HG03439 (cell line): ENCODE results near the gene TRIM67.
"Not testable (repeated sequence)": the region's sequence is repeated elsewhere in the genome, so short reads cannot be mapped to it uniquely, and the experiment has no call there.

Experiments
- ATAC-seq: cut with Tn5 transposase; IDR thresholded peaks from one replicate; pipeline ENCODE4 v1.9.1; 2021; ENCODE audit warnings: mild to moderate bottlenecking, moderate library complexity; ENCODE audit not compliant: unreplicated experiment

TRIM67 gene

GRCh38 chr1:231201979-231202633 lies 40.2 kb downstream of the TRIM67 start:
- ATAC-seq = no peak

GRCh38 chr1:231203259-231204057 lies 41.6 kb downstream of the TRIM67 start:
- ATAC-seq = no peak

GRCh38 chr1:231206856-231207255 lies 45.0 kb downstream of the TRIM67 start:
- ATAC-seq = no peak

GRCh38 chr1:231207437-231207836 lies 45.6 kb downstream of the TRIM67 start:
- ATAC-seq = no peak

GRCh38 chr1:231208980-231209379 lies 47.1 kb downstream of the TRIM67 start:
- no peak for ATAC-seq

- ATAC-seq = no peak
Observed at GRCh38 chr1:231209531-231209930, 47.7 kb downstream of the TRIM67 start.

GRCh38 chr1:231210126-231210525 lies 48.3 kb downstream of the TRIM67 start:
- no peak for ATAC-seq

- peak; percentile 85 for ATAC-seq
Observed at GRCh38 chr1:231211005-231211857, 49.4 kb downstream of the TRIM67 start.

- not testable (repeated sequence) for ATAC-seq
Observed at GRCh38 chr1:231212301-231212700, 50.4 kb downstream of the TRIM67 start.

GRCh38 chr1:231213831-231214573 lies 52.1 kb downstream of the TRIM67 start:
- ATAC-seq = no peak

- ATAC-seq = no peak
Observed at GRCh38 chr1:231214918-231215680, 53.2 kb downstream of the TRIM67 start.

- no peak for ATAC-seq
Observed at GRCh38 chr1:231215681-231216385, 54.0 kb downstream of the TRIM67 start.

GRCh38 chr1:231216498-231216897 lies 54.6 kb downstream of the TRIM67 start:
- ATAC-seq = no peak

- ATAC-seq = no peak
Observed at GRCh38 chr1:231217056-231217455, 55.2 kb downstream of the TRIM67 start.

GRCh38 chr1:231218078-231218477 lies 56.2 kb downstream of the TRIM67 start:
- no peak for ATAC-seq

GRCh38 chr1:231219422-231220401 lies 57.9 kb downstream of the TRIM67 start:
- ATAC-seq = no peak

- no peak for ATAC-seq
Observed at GRCh38 chr1:231220801-231221200, 58.9 kb downstream of the TRIM67 start.

GRCh38 chr1:231226156-231226555 lies 64.3 kb downstream of the TRIM67 start:
- ATAC-seq = no peak
